SK-N-SH treated with all-trans-retinoic acid at 6 μM for 48 hours (cell line): ENCODE results near the gene MIEN1.

Experiments
- ATAC-seq: fragments of 200-7000 bp; cut with Tn5 transposase; 3 replicates; pipeline ENCODE4 v1.9.1; 2020; ENCODE audit warnings: mild to moderate bottlenecking, moderate library complexity
- BACH2 ChIP-seq: fragments of 250-450 bp; sonication (Bioruptor Pico); IDR thresholded peaks from 2 replicates; pipeline ENCODE4 v1.9.0; 2021; ENCODE audit warnings: mild to moderate bottlenecking, borderline replicate concordance
- CSDC2 ChIP-seq: fragments of 250-450 bp; sonication (Bioruptor Pico); IDR thresholded peaks from 2 replicates; pipeline ENCODE4 v1.5.0; 2020; ENCODE audit warnings: mild to moderate bottlenecking, moderate library complexity
- ESRRG ChIP-seq: fragments of 250-450 bp; sonication (Bioruptor Pico); IDR thresholded peaks from 2 replicates; pipeline ENCODE4 v1.6.1; 2021; ENCODE audit warnings: mild to moderate bottlenecking
- GLIS3 ChIP-seq: fragments of 250-450 bp; sonication (Bioruptor Pico); IDR thresholded peaks from 2 replicates; pipeline ENCODE4 v1.5.0; 2020; ENCODE audit warnings: mild to moderate bottlenecking, moderate library complexity
- ISL1 ChIP-seq: fragments of 250-450 bp; sonication (Bioruptor Pico); IDR thresholded peaks from 2 replicates; pipeline ENCODE4 v2.1.2; 2022; ENCODE audit warnings: mild to moderate bottlenecking, moderate library complexity
- OSR1 ChIP-seq: fragments of 250-450 bp; sonication (Bioruptor Pico); IDR thresholded peaks from 2 replicates; pipeline ENCODE4 v1.8.0; 2022; ENCODE audit warnings: moderate library complexity, mild to moderate bottlenecking, inconsistent platforms
- SNAI2 ChIP-seq: fragments of 250-450 bp; sonication (Bioruptor Pico); IDR thresholded peaks from 2 replicates; pipeline ENCODE4 v1.5.0; 2020; ENCODE audit warnings: mild to moderate bottlenecking, moderate library complexity
- TCF4 ChIP-seq: fragments of 250-450 bp; sonication (Bioruptor Pico); IDR thresholded peaks from 2 replicates; pipeline ENCODE4 v1.8.0; 2021; ENCODE audit warnings: mild to moderate bottlenecking, moderate library complexity, borderline replicate concordance
- TOX ChIP-seq: fragments of 250-450 bp; sonication (Bioruptor Pico); IDR thresholded peaks from 2 replicates; pipeline ENCODE4 v1.8.0; 2021; ENCODE audit warnings: mild to moderate bottlenecking, moderate library complexity, borderline replicate concordance
- ZC3H10 ChIP-seq: fragments of 250-450 bp; sonication (Bioruptor Pico); IDR thresholded peaks from 2 replicates; pipeline ENCODE4 v1.5.1; 2021; ENCODE audit warnings: mild to moderate bottlenecking, moderate library complexity
- ZFP3 ChIP-seq: fragments of 250-450 bp; sonication (Bioruptor Pico); IDR thresholded peaks from 2 replicates; pipeline ENCODE4 v1.5.0; 2020; ENCODE audit warnings: mild to moderate bottlenecking, moderate library complexity
- ZNF565 ChIP-seq: fragments of 450-650 bp; formaldehyde crosslinking; conservative IDR thresholded peaks from 2 replicates; pipeline ENCODE4 v1.5.0; 2020; ENCODE audit warnings: low read depth, mild to moderate bottlenecking, moderate library complexity
- ZNF70 ChIP-seq: fragments of 450-650 bp; formaldehyde crosslinking; IDR thresholded peaks from 2 replicates; pipeline ENCODE4 v1.5.0; 2020; ENCODE audit warnings: mild to moderate bottlenecking, moderate library complexity
- ZNF8 ChIP-seq: fragments of 450-650 bp; formaldehyde crosslinking; IDR thresholded peaks from 2 replicates; pipeline ENCODE4 v1.5.0; 2020; ENCODE audit warnings: mild to moderate bottlenecking, moderate library complexity
- TF ChIP-seq, protein P1 (sequence below): fragments of 250-450 bp; sonication (Bioruptor Pico); IDR thresholded peaks from 2 replicates; pipeline ENCODE4 v1.8.0; 2021; ENCODE audit warnings: low read depth, mild to moderate bottlenecking, moderate library complexity, borderline replicate concordance
- TF ChIP-seq, protein P2 (sequence below): fragments of 250-450 bp; sonication (Bioruptor Pico); IDR thresholded peaks from 2 replicates; pipeline ENCODE4 v1.5.1; 2021; ENCODE audit warnings: mild to moderate bottlenecking, moderate library complexity
- TF ChIP-seq, protein P3 (sequence below): fragments of 250-450 bp; sonication (Bioruptor Pico); IDR thresholded peaks from 2 replicates; pipeline ENCODE4 v1.5.0; 2020; ENCODE audit warnings: mild to moderate bottlenecking, moderate library complexity
- TF ChIP-seq, protein P4 (sequence below): fragments of 250-450 bp; sonication (Bioruptor Pico); IDR thresholded peaks from 2 replicates; pipeline ENCODE4 v1.5.1; 2020; ENCODE audit warnings: low read depth, mild to moderate bottlenecking, moderate library complexity
- TF ChIP-seq, protein P5 (sequence below): fragments of 250-450 bp; sonication (Bioruptor Pico); IDR thresholded peaks from 2 replicates; pipeline ENCODE4 v1.8.0; 2020; ENCODE audit warnings: mild to moderate bottlenecking, moderate library complexity, borderline replicate concordance

The MIEN1 gene

DNA sequence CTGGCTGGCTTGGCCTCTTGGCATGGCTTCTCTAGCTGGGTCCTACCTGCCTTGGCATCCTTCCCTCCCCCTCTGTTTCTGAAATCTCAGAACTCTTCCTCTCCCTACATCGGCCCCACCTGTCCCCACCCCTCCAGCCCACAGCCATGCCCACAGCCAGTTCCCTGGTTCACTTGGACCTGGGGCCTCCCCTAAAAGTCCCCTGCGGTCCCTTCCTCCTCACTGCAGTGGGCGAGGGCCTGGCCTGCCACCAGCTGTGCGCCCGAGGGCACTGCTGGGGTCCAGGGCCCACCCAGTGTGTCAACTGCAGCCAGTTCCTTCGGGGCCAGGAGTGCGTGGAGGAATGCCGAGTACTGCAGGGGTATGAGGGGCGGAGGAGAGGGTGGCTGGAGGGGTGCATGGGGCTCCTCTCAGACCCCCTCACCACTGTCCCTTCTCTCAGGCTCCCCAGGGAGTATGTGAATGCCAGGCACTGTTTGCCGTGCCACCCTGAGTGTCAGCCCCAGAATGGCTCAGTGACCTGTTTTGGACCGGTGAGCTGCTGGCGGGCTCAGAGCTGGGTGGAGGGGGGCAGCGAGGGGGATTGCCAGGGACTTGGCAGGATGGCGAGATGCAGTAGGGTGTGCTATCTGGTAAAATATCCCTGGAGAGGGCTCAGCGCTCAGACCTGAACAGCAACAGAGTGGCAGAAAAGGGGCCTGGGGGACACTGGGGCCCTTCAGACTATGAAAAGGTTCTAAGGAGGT, 14.1 kb downstream of the MIEN1 start:
- TF ChIP-seq OSR1, result no peak
- no peak for TF ChIP-seq BACH2 (CRISPR knock-in tag)
- TF ChIP-seq ZFP3 (CRISPR knock-in tag), result no peak
- TF ChIP-seq, all 23 proteins: peak for 0
- no peak for ATAC-seq

DNA sequence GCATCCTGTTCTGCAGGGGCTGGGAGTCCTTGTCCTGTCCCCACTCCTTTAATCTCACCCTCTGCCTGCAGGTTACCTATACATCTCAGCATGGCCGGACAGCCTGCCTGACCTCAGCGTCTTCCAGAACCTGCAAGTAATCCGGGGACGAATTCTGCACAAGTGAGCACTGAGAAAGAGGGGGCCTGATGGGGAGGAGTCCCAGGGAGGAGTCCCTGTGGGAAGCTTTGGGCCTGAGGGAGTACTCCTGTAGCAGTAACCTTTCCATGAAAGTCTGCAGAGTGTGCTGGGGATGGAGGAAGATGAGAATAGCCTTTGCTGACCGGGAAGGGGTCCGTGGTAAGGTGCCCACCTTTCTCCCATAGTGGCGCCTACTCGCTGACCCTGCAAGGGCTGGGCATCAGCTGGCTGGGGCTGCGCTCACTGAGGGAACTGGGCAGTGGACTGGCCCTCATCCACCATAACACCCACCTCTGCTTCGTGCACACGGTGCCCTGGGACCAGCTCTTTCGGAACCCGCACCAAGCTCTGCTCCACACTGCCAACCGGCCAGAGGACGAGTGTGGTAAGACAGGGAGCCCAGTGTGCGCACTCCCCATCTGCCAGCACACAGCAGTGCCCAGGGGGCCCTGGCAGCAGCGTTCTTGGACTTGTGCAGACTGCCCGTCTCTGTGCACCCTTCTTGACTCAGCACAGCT, 14.8 kb downstream of the MIEN1 start:
- TF ChIP-seq ZNF8 (CRISPR knock-in tag), result no peak
- TF ChIP-seq TOX, result no peak
- no peak for TF ChIP-seq ESRRG (CRISPR knock-in tag)
- TF ChIP-seq TCF4 (CRISPR knock-in tag), result no peak
- TF ChIP-seq ZNF565 (CRISPR knock-in tag), result no peak
- no peak for TF ChIP-seq ZFP3 (CRISPR knock-in tag)
- TF ChIP-seq, protein P1, sequence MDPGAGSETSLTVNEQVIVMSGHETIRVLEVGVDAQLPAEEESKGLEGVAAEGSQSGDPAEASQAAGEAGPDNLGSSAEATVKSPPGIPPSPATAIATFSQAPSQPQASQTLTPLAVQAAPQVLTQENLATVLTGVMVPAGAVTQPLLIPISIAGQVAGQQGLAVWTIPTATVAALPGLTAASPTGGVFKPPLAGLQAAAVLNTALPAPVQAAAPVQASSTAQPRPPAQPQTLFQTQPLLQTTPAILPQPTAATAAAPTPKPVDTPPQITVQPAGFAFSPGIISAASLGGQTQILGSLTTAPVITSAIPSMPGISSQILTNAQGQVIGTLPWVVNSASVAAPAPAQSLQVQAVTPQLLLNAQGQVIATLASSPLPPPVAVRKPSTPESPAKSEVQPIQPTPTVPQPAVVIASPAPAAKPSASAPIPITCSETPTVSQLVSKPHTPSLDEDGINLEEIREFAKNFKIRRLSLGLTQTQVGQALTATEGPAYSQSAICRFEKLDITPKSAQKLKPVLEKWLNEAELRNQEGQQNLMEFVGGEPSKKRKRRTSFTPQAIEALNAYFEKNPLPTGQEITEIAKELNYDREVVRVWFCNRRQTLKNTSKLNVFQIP (CRISPR knock-in tag), result no peak
- TF ChIP-seq, all 23 proteins: peak for 0

DNA sequence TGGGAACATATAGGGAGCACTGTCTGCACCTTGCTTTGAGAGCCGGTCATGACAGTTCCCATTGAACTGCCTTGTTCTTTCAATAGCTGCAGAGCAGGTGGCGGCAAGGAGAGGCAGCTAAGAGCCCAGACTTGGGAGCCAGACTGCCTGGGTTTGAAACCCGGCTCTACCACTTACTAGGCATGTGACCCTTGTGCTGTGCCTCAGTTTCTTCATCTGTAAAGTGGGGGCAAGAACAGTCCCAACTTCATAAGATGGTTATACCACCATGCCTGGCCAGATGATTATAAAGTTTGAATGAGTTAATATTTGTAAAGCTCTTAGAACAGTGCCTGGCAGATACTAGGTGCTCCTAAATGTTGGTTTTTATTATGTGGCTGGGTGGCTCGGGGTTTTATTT, 16.1 kb downstream of the MIEN1 start:
- TF ChIP-seq, protein P2, sequence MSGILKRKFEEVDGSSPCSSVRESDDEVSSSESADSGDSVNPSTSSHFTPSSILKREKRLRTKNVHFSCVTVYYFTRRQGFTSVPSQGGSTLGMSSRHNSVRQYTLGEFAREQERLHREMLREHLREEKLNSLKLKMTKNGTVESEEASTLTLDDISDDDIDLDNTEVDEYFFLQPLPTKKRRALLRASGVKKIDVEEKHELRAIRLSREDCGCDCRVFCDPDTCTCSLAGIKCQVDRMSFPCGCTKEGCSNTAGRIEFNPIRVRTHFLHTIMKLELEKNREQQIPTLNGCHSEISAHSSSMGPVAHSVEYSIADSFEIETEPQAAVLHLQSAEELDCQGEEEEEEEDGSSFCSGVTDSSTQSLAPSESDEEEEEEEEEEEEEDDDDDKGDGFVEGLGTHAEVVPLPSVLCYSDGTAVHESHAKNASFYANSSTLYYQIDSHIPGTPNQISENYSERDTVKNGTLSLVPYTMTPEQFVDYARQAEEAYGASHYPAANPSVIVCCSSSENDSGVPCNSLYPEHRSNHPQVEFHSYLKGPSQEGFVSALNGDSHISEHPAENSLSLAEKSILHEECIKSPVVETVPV, result no peak
- TF ChIP-seq, protein P3, sequence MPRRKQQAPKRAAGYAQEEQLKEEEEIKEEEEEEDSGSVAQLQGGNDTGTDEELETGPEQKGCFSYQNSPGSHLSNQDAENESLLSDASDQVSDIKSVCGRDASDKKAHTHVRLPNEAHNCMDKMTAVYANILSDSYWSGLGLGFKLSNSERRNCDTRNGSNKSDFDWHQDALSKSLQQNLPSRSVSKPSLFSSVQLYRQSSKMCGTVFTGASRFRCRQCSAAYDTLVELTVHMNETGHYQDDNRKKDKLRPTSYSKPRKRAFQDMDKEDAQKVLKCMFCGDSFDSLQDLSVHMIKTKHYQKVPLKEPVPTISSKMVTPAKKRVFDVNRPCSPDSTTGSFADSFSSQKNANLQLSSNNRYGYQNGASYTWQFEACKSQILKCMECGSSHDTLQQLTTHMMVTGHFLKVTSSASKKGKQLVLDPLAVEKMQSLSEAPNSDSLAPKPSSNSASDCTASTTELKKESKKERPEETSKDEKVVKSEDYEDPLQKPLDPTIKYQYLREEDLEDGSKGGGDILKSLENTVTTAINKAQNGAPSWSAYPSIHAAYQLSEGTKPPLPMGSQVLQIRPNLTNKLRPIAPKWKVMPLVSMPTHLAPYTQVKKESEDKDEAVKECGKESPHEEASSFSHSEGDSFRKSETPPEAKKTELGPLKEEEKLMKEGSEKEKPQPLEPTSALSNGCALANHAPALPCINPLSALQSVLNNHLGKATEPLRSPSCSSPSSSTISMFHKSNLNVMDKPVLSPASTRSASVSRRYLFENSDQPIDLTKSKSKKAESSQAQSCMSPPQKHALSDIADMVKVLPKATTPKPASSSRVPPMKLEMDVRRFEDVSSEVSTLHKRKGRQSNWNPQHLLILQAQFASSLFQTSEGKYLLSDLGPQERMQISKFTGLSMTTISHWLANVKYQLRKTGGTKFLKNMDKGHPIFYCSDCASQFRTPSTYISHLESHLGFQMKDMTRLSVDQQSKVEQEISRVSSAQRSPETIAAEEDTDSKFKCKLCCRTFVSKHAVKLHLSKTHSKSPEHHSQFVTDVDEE (CRISPR knock-in tag), result no peak
- TF ChIP-seq ISL1 (no peak), TOX (no peak), ZFP3 (CRISPR knock-in tag) (no peak), SNAI2 (CRISPR knock-in tag) (no peak), ESRRG (CRISPR knock-in tag) (no peak), CSDC2 (CRISPR knock-in tag) (no peak), ZC3H10 (CRISPR knock-in tag) (no peak), ZNF565 (CRISPR knock-in tag) (no peak), ZNF70 (CRISPR knock-in tag) (no peak), TCF4 (CRISPR knock-in tag) (no peak), BACH2 (CRISPR knock-in tag) (no peak), GLIS3 (CRISPR knock-in tag) (no peak), OSR1 (no peak)
- TF ChIP-seq, protein P4, sequence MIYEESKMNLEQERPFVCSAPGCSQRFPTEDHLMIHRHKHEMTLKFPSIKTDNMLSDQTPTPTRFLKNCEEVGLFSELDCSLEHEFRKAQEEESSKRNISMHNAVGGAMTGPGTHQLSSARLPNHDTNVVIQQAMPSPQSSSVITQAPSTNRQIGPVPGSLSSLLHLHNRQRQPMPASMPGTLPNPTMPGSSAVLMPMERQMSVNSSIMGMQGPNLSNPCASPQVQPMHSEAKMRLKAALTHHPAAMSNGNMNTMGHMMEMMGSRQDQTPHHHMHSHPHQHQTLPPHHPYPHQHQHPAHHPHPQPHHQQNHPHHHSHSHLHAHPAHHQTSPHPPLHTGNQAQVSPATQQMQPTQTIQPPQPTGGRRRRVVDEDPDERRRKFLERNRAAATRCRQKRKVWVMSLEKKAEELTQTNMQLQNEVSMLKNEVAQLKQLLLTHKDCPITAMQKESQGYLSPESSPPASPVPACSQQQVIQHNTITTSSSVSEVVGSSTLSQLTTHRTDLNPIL (CRISPR knock-in tag), result no peak
- TF ChIP-seq, protein P5, sequence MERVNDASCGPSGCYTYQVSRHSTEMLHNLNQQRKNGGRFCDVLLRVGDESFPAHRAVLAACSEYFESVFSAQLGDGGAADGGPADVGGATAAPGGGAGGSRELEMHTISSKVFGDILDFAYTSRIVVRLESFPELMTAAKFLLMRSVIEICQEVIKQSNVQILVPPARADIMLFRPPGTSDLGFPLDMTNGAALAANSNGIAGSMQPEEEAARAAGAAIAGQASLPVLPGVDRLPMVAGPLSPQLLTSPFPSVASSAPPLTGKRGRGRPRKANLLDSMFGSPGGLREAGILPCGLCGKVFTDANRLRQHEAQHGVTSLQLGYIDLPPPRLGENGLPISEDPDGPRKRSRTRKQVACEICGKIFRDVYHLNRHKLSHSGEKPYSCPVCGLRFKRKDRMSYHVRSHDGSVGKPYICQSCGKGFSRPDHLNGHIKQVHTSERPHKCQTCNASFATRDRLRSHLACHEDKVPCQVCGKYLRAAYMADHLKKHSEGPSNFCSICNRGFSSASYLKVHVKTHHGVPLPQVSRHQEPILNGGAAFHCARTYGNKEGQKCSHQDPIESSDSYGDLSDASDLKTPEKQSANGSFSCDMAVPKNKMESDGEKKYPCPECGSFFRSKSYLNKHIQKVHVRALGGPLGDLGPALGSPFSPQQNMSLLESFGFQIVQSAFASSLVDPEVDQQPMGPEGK (CRISPR knock-in tag), result no peak
- TF ChIP-seq, all 23 proteins: peak for 0
- ATAC-seq, result no peak

More for the DNA sequence above, 14.8 kb downstream of the MIEN1 start:
- no peak for ATAC-seq
